Gastrocnemius medialis (tissue), 4 donors: ENCODE data around the gene STRBP.

ENCODE experiments used
- CTCF ChIP-seq, 5 experiments: fragments of 450-650 bp in 3 of 5; fragments of 200-600 bp in 2 of 5; sonication (generic) in 2 of 5; IDR thresholded peaks in 4 of 5; conservative IDR thresholded peaks in 1 of 5; 1 replicate in 4 of 5; 2 replicates in 1 of 5; pipeline ENCODE4 v1.5.1; 2016 to 2019; ENCODE audit warnings: antibody characterized with exemption in 5 of 5, mild to moderate bottlenecking in 3 of 5, moderate library complexity in 3 of 5
- POLR2A ChIP-seq, 2 donors: fragments of 450-650 bp; IDR thresholded peaks; one replicate each; pipeline ENCODE4 v1.6.1; 2017; ENCODE audit warnings: antibody characterized with exemption in 2 of 2, mild to moderate bottlenecking in 2 of 2, moderate library complexity in 2 of 2

GRCh38 chr9:123287639-123288038, 19.3 kb upstream of the STRBP start:
- no peak for TF ChIP-seq POLR2A (IDR thresholded peaks at IDR 0.05)
- TF ChIP-seq CTCF (IDR thresholded peaks at IDR 0.05 in 4 of 5, conservative IDR thresholded peaks at IDR 0.05 in 1 of 5) = no peak
